ENCODE data around the gene PRIM2. TPM values are rescaled to one million over a fixed set of nuclear protein-coding genes. Genes with fewer than 3 reads are reported as not detected.
A peak's percentile ranks its signal among the peaks of the same experiment; 100 is the strongest.
"Not testable (repeated sequence)": the region's sequence is repeated elsewhere in the genome, so short reads cannot be mapped to it uniquely, and the experiment has no call there.

The PRIM2 gene
- total RNA-seq, 1 experiment from 2014 or later, result 30.7 TPM

- H3K9me3 ChIP-seq (ENCODE audit: control insufficient read depth, insufficient read depth, low read depth, low read length); BruUV-seq (replicated peaks); H3K27ac ChIP-seq (ENCODE audit: low read length); ATAC-seq; CTCF ChIA-PET; H3K4me1 ChIP-seq (ENCODE audit: control insufficient read depth, insufficient read depth, low read length); DNase-seq (ENCODE audit: low read depth, low spot score); intact Hi-C loops (cut with micrococcal nuclease; ENCODE audit: unreplicated experiment); H3K36me3 ChIP-seq (ENCODE audit: control insufficient read depth, insufficient read depth, low read length); H3K27me3 ChIP-seq (ENCODE audit: control insufficient read depth, insufficient read depth, low read length); in situ Hi-C loops (cut with HindIII; ENCODE audit: low pct_unique_long_range_greater_than_20kb, low sequenced_read_pairs); POLR2A ChIA-PET; H3K4me3 ChIP-seq (ENCODE audit: low read depth in 2 of 2, low read length in 2 of 2): not testable (repeated sequence)
- TF ChIP-seq, protein P1, sequence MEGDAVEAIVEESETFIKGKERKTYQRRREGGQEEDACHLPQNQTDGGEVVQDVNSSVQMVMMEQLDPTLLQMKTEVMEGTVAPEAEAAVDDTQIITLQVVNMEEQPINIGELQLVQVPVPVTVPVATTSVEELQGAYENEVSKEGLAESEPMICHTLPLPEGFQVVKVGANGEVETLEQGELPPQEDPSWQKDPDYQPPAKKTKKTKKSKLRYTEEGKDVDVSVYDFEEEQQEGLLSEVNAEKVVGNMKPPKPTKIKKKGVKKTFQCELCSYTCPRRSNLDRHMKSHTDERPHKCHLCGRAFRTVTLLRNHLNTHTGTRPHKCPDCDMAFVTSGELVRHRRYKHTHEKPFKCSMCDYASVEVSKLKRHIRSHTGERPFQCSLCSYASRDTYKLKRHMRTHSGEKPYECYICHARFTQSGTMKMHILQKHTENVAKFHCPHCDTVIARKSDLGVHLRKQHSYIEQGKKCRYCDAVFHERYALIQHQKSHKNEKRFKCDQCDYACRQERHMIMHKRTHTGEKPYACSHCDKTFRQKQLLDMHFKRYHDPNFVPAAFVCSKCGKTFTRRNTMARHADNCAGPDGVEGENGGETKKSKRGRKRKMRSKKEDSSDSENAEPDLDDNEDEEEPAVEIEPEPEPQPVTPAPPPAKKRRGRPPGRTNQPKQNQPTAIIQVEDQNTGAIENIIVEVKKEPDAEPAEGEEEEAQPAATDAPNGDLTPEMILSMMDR (IDR thresholded peaks at IDR 0.05), result peak; percentile 37; the same call in 1 of the 2 replicates
These were observed 262.1 kb downstream of the PRIM2 start for GRCh38 chr6:57579489-57579888.

- POLR2A ChIA-PET; H3K27me3 ChIP-seq (ENCODE audit: control insufficient read depth, insufficient read depth, low read length); DNase-seq (ENCODE audit: low read depth, low spot score); H3K9me3 ChIP-seq (ENCODE audit: control insufficient read depth, insufficient read depth, low read depth, low read length); ATAC-seq; H3K27ac ChIP-seq (ENCODE audit: low read length); H3K36me3 ChIP-seq (ENCODE audit: control insufficient read depth, insufficient read depth, low read length); H3K4me3 ChIP-seq (ENCODE audit: low read depth in 2 of 2, low read length in 2 of 2); H3K4me1 ChIP-seq (ENCODE audit: control insufficient read depth, insufficient read depth, low read length); intact Hi-C loops (cut with micrococcal nuclease; ENCODE audit: unreplicated experiment); CTCF ChIA-PET; BruUV-seq (replicated peaks); in situ Hi-C loops (cut with HindIII; ENCODE audit: low pct_unique_long_range_greater_than_20kb, low sequenced_read_pairs): not testable (repeated sequence)
These were observed 264.2 kb downstream of the PRIM2 start for GRCh38 chr6:57581586-57581985.

DNA sequence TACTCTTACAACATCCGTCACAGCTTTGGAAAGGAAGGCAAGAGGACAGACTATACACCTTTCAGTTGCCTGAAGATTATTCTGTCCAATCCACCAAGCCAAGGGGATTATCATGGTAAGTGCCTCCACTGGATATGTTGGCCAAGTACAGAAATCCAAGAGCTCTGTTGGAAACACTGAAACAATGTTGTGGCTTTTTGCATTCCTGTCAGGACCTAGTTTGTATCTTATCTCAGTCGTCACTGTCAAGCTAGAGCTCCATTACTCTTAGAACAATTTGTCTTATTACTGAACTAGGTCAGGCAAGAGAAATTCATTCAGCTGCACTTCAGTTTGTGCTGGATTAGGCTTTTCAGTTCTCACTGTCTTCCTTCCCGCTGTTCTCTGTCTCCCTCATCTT lies 283.7 kb downstream of the PRIM2 start:
- H3K4me1 ChIP-seq (ENCODE audit: control insufficient read depth, insufficient read depth, low read length); BruUV-seq (replicated peaks); CTCF ChIA-PET; H3K27me3 ChIP-seq (ENCODE audit: control insufficient read depth, insufficient read depth, low read length); in situ Hi-C loops (cut with HindIII; ENCODE audit: low pct_unique_long_range_greater_than_20kb, low sequenced_read_pairs); H3K4me3 ChIP-seq (ENCODE audit: low read depth in 2 of 2, low read length in 2 of 2); H3K36me3 ChIP-seq (ENCODE audit: control insufficient read depth, insufficient read depth, low read length); DNase-seq (ENCODE audit: low read depth, low spot score); H3K27ac ChIP-seq (ENCODE audit: low read length); POLR2A ChIA-PET; H3K9me3 ChIP-seq (ENCODE audit: control insufficient read depth, insufficient read depth, low read depth, low read length); ATAC-seq; intact Hi-C loops (cut with micrococcal nuclease; ENCODE audit: unreplicated experiment): not testable (repeated sequence)

GRCh38 chr6:57605303-57605702 lies 287.9 kb downstream of the PRIM2 start:
- POLR2A ChIA-PET; in situ Hi-C loops (cut with HindIII; ENCODE audit: low pct_unique_long_range_greater_than_20kb, low sequenced_read_pairs); ATAC-seq; intact Hi-C loops (cut with micrococcal nuclease; ENCODE audit: unreplicated experiment); H3K36me3 ChIP-seq (ENCODE audit: control insufficient read depth, insufficient read depth, low read length); H3K4me3 ChIP-seq (ENCODE audit: low read depth in 2 of 2, low read length in 2 of 2); H3K4me1 ChIP-seq (ENCODE audit: control insufficient read depth, insufficient read depth, low read length); DNase-seq (ENCODE audit: low read depth, low spot score); CTCF ChIA-PET; H3K27ac ChIP-seq (ENCODE audit: low read length); H3K27me3 ChIP-seq (ENCODE audit: control insufficient read depth, insufficient read depth, low read length); BruUV-seq (replicated peaks); H3K9me3 ChIP-seq (ENCODE audit: control insufficient read depth, insufficient read depth, low read depth, low read length): not testable (repeated sequence)

- in situ Hi-C loops (cut with HindIII; ENCODE audit: low pct_unique_long_range_greater_than_20kb, low sequenced_read_pairs); ATAC-seq; BruUV-seq (replicated peaks); H3K4me1 ChIP-seq (ENCODE audit: control insufficient read depth, insufficient read depth, low read length); H3K27me3 ChIP-seq (ENCODE audit: control insufficient read depth, insufficient read depth, low read length); H3K27ac ChIP-seq (ENCODE audit: low read length); POLR2A ChIA-PET; H3K36me3 ChIP-seq (ENCODE audit: control insufficient read depth, insufficient read depth, low read length); H3K4me3 ChIP-seq (ENCODE audit: low read depth in 2 of 2, low read length in 2 of 2); DNase-seq (ENCODE audit: low read depth, low spot score); H3K9me3 ChIP-seq (ENCODE audit: control insufficient read depth, insufficient read depth, low read depth, low read length); intact Hi-C loops (cut with micrococcal nuclease; ENCODE audit: unreplicated experiment); CTCF ChIA-PET: not testable (repeated sequence)
These were observed 288.9 kb downstream of the PRIM2 start for GRCh38 chr6:57606331-57606730.

- H3K27me3 ChIP-seq (ENCODE audit: control insufficient read depth, insufficient read depth, low read length); DNase-seq (ENCODE audit: low read depth, low spot score); POLR2A ChIA-PET; ATAC-seq; H3K9me3 ChIP-seq (ENCODE audit: control insufficient read depth, insufficient read depth, low read depth, low read length); CTCF ChIA-PET; intact Hi-C loops (cut with micrococcal nuclease; ENCODE audit: unreplicated experiment); H3K4me1 ChIP-seq (ENCODE audit: control insufficient read depth, insufficient read depth, low read length); H3K4me3 ChIP-seq (ENCODE audit: low read depth in 2 of 2, low read length in 2 of 2); H3K27ac ChIP-seq (ENCODE audit: low read length); BruUV-seq (replicated peaks); in situ Hi-C loops (cut with HindIII; ENCODE audit: low pct_unique_long_range_greater_than_20kb, low sequenced_read_pairs); H3K36me3 ChIP-seq (ENCODE audit: control insufficient read depth, insufficient read depth, low read length): not testable (repeated sequence)
These were observed 293.2 kb downstream of the PRIM2 start for GRCh38 chr6:57610612-57611011.

DNA sequence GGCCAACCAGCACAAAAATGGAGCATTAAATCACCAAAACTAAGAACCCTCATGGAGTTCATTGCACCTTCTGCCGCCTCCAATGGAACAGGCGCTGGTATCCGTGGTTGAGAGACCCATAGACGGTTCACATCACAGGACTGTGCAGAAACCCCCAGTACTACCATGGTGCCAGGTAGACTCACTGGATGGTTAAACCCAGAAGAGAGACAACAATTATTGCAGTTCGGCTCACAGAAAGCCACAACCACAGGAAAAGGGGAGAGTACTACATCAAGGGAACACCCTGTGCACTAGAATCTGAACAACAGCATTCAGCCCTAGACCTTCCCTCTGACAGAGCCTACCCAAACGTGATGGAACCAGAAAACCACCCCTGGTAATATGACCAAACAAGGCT lies 301.5 kb downstream of the PRIM2 start:
- H3K4me1 ChIP-seq (ENCODE audit: control insufficient read depth, insufficient read depth, low read length); ATAC-seq; H3K9me3 ChIP-seq (ENCODE audit: control insufficient read depth, insufficient read depth, low read depth, low read length); in situ Hi-C loops (cut with HindIII; ENCODE audit: low pct_unique_long_range_greater_than_20kb, low sequenced_read_pairs); POLR2A ChIA-PET; H3K27me3 ChIP-seq (ENCODE audit: control insufficient read depth, insufficient read depth, low read length); DNase-seq (ENCODE audit: low read depth, low spot score); BruUV-seq (replicated peaks); CTCF ChIA-PET; H3K4me3 ChIP-seq (ENCODE audit: low read depth in 2 of 2, low read length in 2 of 2); H3K27ac ChIP-seq (ENCODE audit: low read length); intact Hi-C loops (cut with micrococcal nuclease; ENCODE audit: unreplicated experiment); H3K36me3 ChIP-seq (ENCODE audit: control insufficient read depth, insufficient read depth, low read length): not testable (repeated sequence)

Measured in Panc1 (cell line).